T-helper 1 cell treated with Interleukin-12 subunit alpha and Interleukin-12 subunit beta and Interleukin-4 antibody, amounts not matched to agents 30 ng/mL and 1 ng/mL, for 36 hours (primary cell): ENCODE results near the gene LMF1. TPM values are rescaled to one million over a fixed set of nuclear protein-coding genes. Genes with fewer than 3 reads are reported as not detected.

Source experiments
- intact Hi-C: fragments of 100-400 bp; cut with micrococcal nuclease; formaldehyde crosslinking; loops from one replicate; pipeline ENCODE4 v1.15.1; 2024
- total RNA-seq: library from RNA; stranded (reverse); gene quantifications from 2 replicates; pipeline ENCODE4 v1.2.3, GENCODE V29; 2022

The LMF1 gene
- total RNA-seq, 1 donor from 2014 or later = 19.1 TPM

DNA sequence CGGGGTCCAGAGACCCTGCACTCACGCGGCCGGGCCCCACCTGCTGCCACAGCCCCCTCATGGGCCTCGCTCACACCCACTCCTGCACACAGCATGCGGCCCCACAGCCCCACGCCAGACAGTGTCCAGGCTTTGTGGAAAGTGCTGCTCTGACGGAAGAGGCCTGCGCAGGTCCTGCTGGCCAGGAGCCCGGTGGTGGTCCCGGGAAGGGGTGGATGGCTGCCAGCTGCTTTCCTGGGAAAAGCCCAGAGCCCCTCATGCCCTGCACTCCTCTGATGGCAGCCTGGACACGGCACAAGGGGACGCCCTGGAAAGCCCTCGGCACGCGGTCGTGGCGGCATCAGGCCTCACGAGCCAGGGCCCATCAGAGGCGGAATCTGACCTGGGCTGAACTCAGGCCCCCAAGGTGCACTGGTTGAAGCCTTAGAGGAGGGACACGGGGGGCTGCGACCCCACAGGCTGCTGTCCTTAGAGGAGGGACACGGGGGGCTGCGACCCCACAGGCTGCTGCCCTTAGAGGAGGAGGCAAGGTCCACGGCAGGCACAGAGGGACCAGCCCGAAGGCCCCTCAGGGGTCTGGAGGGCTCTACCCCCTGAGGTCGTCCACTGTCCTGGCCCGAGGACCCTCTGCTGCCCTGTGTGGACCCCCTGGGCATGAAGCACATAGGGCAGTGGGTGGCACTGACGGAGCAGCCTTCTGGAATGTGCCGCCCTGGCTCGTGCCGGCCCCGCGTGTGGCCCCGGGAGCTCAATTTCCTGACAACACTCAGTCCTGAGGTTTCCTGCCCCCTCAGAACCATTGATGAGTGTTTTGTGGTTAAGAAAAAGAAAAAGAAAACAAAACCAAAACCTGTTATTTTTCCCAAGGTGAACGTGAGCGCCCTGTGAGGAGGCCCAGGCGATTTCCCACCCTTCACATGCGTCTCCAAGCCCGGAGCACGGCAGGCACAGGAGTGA lies 32.9 kb upstream of the LMF1 start:
- intact Hi-C loops = loop anchor here (2.0 kb wide), 1 partner anchor 33 kb away; the partner anchor contains the start of gene LMF1

- intact Hi-C loops = no loop called here
Observed at GRCh38 chr16:1002399-1003166, 31.8 kb upstream of the LMF1 start.

DNA sequence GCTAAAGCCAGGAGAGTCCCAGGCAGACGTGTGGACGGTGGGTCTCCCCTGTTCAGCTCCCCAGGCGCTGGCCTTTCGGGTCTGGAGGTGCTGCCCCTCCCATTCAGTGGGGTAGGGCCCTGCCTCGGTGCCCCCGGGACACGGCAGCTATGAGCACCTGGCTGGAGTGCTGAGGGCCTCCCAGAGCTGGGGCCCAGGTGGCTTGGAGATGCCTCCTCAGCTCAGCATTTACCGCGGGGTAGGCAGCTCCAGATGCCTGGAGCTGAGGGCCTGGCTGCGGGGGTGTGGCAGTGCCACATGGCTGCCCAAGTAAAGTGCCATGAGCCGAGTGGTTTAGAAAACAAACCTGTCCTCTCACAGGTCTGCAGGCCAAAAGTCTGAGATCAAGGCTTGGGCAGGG lies 30.3 kb upstream of the LMF1 start:
- intact Hi-C loops = no loop called here

DNA sequence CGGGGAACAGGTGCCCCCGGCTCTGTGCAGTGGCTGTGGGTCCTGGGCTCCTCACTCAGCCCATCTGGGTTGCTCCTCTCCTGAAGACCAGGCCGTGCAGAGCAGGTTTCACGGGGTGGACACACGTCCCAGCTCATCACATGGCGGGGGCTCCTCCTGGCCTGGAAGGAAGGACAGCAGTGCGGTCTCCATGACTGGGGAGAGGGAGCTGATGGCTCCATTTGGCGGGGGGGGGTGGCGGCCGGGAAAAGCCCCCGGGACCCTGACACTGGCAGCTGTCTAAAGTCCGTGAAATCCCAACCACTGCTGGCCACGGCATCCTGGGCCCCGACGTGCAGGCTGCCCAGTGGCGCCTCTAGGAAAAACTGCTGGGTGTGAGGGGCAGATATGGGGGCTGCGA lies 29.8 kb upstream of the LMF1 start:
- intact Hi-C loops = no loop called here

- intact Hi-C loops = no loop called here
Observed at GRCh38 chr16:999677-1000076, 28.9 kb upstream of the LMF1 start.

- intact Hi-C loops = no loop called here
Observed at GRCh38 chr16:998615-999014, 27.8 kb upstream of the LMF1 start.

GRCh38 chr16:998211-998610 lies 27.4 kb upstream of the LMF1 start:
- intact Hi-C loops = no loop called here

GRCh38 chr16:997440-998051 lies 26.8 kb upstream of the LMF1 start:
- intact Hi-C loops = no loop called here

DNA sequence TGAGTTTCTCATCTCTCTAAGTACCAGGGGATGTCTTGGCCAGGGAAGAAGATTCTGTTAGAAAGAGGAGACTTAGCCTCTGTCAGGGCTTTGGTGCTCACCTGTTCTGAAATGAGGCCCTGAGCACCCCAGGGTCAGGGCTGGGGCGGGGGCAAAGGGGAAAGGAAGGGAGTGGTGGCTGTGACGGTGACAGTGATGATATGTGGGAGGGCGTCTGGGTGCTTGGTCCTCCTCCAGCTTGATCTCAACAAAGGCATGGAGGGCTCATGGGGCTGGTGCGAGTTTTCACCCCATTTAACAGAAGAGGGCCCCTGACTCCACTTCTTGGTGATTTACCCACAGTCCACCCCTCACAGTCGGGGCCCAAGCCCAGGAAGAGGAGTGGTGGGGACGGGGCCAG lies 25.9 kb upstream of the LMF1 start:
- intact Hi-C loops = no loop called here

GRCh38 chr16:995783-996182 lies 25.0 kb upstream of the LMF1 start:
- intact Hi-C loops = no loop called here

DNA sequence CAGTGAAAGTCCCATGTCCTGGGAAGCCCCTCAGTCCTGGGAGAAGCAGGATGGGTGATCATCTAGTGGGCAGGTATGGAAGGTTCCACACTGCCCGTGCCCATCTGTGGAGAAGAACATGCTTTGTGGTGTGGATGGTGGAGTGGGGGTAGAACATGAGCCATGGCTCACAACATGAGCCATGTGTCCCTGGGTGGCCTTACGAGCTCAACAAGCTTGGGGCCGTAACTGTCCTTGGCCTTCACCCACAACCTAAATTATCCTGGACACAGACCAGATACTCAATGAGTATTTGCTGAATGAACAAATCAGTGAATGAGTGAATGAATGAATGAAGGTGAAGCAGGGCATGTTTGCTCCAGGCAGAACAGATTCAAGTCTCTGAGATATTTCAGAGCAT lies 24.3 kb upstream of the LMF1 start:
- intact Hi-C loops = no loop called here

DNA sequence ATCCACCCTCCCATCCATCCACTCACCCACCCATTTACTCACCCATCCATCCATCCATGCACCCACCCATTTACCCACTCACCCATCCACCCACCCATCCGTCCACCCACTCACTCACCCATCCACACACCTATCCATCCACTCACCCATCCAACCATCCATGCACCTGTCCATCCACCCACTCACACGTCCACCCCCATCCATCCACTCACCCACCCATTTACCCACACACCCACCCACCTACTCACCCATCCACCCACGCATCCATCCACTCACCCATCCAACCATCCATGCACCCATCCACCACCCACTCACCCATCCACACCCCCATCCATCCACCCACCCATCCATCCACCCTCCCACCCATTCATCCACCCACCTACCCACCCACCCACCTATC lies 22.9 kb upstream of the LMF1 start:
- intact Hi-C loops = no loop called here

DNA sequence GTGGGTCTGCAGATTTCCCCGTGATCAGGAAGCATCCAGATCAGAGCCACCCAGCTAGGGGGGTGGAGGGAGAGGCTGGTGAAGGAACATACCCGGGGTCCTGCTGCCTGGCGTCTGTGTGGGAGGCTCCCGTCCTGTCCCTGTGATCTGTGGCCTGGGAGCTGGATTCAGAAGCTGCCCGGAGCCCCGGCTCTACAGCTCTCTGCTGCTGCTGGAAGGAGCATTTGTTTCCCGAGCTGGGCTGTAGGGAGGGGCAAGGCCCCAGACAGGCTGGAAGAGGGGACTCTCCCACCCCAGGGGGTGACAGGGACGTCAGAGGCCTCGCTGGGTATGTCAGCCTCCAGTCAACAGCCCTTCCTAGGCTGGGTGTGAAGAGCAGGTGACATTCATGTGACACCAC lies 21.0 kb upstream of the LMF1 start:
- intact Hi-C loops = no loop called here

- intact Hi-C loops = no loop called here
Observed at GRCh38 chr16:991345-991744, 20.6 kb upstream of the LMF1 start.

DNA sequence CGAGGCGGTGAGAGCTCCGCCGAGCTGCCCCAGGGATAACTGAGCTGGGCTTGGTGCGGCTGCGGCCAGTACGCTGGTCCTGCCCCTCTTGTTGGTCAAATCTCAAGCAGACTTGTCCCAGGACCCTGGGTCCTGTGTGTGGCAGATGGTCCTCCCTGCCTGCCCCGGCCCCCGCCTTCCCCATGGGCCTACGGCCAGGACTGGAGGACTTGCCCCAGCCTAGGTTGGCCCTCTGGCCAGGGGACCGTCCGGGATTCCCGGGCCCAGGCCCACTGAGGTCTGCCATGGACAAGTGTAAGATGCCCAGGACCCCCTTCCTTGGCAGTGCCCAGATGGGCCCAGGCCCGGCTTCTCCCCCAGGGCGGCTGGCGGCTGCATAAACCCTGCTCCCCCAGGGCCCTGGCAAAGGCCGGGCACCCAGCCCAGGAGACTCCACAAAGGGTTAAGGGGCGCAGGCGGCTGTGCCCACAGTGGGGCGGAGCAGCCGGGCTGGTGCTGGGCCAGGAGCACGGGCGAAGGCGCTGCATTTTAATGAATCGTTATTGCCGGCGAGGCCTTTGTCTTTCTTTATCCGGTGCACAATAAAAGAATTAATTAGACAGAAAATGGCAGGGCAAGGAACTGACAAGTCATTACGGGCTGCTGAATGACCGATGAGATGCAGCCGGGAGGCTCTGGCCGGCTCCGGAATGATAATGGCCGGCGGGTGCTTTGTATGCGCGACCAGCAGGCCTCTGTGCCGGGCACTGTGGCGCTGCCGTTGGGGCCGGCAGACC lies 19.9 kb upstream of the LMF1 start:
- intact Hi-C loops = no loop called here

DNA sequence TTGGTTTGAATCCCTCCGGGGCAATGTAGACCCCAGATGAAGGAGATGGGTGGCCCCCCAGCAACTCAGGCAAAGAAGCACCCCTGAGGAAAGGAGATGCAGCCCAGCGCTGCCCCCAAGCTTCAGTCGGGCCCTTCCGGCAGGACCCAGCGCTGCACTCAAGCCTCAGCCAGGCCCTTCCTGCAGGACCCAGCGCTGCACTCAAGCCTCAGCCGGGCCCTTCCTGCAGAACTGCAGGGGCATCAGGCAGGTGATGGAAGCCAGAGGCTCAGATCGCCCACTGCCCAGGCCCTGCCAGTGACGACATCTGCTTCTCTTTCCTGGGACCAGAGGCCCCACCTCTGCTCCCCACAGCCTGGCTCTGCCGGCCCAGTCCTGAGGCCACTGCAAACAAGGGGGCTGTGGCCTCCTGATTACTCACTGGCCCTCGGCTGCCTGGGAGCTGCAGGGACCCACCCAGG lies 18.6 kb upstream of the LMF1 start:
- intact Hi-C loops = no loop called here

DNA sequence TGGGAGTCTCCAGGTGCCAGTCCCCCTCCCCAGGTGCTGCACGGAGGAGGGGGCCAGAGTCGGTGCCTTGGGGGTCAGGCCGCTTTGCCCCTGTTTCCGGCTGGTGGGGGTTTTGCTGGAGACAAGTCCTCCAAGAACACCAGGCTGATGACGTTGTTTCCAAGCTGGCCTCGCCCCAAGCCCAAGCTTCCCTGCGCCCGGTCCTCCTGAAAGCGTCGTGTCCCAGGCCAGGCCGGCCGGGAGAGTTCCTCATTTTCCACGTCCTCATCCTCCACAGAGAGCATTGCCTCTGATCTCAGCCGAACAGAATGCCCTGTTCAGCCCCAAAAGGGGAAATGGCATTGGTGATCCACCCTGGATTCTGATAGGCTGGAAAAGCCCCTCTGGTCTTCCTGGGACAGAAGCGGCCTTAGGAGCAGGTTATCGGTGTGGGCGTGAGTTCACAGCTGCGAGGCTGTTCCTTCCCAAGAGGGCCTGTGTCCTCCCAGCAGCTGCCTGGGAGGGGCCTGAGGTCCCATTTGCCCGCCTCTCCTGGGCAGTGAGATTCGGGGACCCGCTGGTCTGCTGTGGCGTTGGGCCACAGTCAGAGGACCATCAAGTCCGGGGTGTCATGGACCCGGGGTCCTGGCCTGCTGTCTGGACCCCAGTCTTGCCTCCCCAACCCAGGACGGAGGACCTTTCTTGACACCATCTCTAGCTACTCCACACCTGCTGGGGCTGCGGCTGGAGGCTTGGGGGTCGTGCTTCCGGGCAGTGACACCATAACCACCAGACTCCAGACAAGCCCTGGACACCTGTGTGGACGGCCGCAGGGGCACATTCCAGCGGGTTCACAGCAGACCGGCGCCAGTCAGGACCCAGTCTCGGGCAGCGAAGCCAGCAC lies 17.9 kb upstream of the LMF1 start:
- intact Hi-C loops = no loop called here

- intact Hi-C loops = no loop called here
Observed at GRCh38 chr16:987906-988305, 17.1 kb upstream of the LMF1 start.

GRCh38 chr16:986925-987582 lies 16.3 kb upstream of the LMF1 start:
- intact Hi-C loops = no loop called here

DNA sequence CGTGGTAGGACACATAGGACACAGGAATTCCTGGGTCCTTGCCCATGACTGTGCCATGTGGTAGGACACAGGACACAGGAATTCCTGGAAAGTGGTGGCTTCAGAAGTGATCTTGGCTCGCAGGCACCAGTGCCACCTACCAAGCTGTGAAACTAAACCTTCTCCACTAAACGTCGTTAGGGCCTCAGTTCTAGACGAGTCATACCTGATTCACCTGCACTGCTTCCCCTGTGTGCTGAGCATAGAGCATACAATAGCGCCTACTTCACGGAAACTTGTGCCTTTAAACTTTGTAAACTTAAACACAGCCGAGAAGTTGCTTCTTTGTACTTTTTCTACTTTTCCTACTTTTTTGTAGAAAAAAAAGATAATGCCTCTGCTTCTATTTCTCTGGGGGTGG lies 15.6 kb upstream of the LMF1 start:
- intact Hi-C loops = no loop called here
